SIG-M5 treated with dmso at 0.1 percent for 504 hours (cell line): ENCODE data around the gene PDE4B.
"Not testable (repeated sequence)": the region's sequence is repeated elsewhere in the genome, so short reads cannot be mapped to it uniquely, and the experiment has no call there.

ENCODE experiments used
- DNase-seq: peaks from one replicate; lab custom pipeline; 2025; ENCODE audit not compliant: unreplicated experiment; lab: John Stamatoyannopoulos, UW

PDE4B gene

DNA sequence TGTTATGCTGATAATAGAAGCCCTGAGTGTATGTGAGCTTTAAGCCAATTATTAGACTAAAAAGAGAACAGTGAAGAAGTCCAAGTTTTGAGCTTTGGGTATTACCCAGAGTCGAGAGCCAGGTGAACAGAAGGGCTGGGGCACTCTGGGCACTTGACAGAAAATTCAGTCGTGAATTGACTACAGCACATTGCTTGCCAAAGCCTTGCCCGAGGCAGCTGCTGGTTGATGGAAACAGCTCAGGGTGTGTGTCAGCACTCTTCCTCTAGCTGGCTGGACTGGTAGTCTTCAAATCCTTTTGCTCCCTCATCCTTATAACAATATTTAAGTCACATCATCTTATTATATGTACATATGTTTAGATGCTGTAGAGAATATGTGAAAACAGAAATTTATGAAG is 21.3 kb downstream of the PDE4B start:
- DNase-seq: no peak

DNA sequence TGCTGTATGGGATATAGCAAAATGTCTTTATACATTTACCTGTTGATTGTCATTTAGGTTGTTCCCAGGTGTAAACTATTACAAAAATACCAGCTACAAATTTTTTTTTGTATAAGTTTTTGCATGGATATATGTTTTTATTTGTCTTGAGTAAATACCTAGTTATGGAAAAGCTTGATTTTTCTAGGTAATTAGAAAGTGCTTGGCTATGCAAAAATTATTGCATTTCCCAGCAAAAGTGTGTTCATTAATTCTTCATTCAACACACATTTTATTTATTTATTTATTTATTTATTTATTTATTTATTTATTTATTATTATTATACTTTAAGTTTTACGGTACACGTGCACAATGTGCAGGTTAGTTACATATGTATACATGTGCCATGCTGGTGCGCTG is 22.1 kb downstream of the PDE4B start:
- no peak for DNase-seq

DNA sequence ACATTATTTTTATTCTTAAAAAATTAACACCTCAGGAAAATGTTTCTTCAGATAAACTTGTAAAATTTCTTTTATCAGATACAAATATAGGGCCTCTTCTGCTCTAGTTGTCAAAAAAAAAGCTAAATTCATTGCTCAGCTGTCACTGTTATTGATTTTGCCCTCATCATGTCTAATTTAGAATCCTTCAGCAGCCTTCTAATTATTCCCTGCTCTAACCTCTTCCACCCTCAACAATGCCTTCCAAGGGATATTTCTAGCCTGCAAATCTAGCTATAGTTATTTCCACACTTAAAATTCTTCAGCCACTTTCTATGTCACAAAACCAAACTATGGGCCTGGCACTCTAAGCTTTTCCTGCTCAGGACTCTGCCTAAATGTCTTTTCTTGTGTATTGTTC is 25.2 kb downstream of the PDE4B start:
- DNase-seq: no peak

DNA sequence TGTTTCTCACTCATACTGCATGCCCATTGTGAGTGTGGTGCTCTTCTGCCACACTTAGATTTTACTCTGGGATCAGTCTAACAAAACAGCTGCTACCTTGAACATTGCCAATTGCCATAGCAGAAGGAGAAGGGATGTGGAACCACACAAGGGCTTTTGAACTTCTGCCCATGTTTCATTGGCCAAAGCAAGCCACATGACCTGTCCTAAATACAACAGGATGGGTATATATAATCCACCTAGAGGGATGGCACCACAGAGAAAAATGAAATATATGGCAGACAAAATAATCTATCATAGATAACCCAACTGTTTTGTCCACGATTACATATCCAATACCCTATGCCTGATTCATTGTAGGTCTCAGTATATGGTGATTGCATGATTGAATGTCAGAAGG is 26.3 kb downstream of the PDE4B start:
- DNase-seq: no peak

DNA sequence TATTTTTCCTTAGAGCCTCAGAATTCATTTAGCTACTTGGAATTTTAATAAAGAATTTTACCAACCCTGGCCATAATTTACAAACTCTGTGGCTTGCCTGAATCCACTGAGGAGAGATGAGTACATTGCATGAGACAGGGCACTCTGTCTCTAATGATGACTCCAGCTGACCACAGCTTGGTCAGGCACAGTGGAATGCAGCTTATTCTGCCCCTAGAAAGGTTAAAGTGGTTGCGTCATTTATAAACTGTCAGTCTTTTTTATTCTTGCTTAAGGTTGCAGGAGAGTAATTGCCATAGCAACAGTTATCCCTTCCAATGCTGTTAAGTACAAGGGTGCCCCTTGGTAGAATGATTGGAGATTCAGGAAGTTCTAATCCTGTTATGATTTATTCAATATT is 28.3 kb downstream of the PDE4B start:
- DNase-seq: no peak

DNA sequence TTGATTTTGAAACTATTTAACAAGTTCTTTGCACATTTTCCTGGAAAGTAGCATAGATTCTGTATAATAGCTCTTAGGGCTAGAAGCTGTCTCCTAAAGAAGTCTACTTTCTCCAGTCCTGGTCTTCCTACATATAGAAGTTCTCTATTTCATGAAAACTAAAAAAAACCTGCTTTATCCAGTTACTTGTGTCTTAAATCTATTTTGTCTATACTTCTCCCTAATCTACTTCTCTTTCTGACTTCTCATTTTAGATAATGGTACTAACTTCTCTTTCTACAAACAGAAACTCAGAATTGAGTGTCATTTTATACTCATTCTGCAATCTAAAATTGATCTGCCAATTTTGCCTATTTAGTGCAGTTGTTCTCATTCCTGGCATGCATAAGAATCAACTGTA is 28.7 kb downstream of the PDE4B start:
- DNase-seq: no peak

DNA sequence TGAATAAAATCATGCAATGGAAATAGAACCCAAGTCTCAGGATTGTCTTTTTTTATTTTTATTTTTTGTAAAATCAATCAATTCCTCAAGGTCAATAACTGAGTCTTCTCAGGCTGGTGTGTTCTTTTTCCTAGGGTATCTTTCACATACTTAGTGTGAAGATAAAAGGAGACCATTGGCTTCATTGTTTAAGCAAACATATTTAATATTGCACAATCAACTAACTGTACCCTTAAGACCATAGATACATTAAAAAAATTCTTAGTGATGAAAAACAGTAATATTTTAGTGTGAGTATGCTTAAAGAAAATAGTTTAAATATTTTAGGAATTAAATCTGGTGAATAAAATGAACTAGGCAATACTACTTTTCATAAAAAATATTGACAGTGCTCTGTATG is 31.4 kb downstream of the PDE4B start:
- DNase-seq: no peak

DNA sequence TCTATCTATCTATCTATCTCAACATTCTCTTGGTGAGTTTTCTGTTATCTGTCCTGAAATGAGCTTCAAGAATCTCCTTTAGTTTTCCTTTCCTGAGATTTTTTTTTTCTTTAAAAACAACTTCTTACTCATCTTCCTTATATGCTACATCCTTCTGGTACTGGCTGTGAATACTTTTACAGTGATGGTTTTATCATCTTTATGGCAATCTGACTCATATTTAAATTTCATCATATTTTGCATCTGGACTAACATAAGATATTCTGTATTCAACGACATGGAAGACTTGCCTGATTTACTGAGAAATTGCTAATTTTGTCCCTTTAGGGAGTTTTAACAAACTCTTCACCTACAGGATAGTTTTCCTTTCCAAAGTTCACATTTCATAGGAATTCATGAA is 33.0 kb downstream of the PDE4B start:
- no peak for DNase-seq

DNA sequence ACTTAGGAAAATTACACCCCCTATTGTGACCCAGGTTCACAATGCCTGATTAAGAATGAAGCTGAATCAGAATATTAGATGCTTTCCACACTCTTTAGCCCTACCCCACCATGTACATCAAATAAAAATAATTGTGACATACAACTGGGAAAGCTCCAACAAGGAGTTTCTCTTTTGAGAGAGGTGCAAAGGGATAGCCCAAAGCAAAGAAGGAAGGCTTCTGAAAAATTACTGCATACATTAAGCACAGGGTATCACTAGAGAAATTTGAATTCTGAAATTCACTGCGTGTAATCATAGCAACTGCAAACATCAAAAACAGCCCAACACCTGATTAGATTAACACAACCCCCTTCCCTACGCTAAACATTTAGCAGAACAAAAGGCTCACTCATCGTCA is 34.1 kb downstream of the PDE4B start:
- no peak for DNase-seq

DNA sequence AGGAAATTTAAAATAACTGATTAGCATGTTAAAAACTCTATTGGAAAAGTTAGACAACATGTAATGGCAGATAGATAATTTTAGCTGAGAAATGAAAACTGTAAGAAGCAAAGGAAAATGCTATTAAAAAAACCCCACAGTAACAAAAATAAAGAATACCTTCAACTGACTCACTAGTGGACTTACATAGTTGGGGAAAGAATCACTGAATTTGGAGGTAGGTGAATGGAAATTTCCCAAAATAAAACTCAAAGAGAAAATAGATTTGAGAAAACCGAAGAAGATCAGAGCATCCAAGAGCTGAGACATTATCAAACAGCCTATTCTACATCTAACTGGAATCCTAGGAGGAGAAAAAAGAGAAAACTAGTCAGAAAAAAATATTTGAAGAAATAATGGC is 34.7 kb downstream of the PDE4B start:
- DNase-seq: no peak

DNA sequence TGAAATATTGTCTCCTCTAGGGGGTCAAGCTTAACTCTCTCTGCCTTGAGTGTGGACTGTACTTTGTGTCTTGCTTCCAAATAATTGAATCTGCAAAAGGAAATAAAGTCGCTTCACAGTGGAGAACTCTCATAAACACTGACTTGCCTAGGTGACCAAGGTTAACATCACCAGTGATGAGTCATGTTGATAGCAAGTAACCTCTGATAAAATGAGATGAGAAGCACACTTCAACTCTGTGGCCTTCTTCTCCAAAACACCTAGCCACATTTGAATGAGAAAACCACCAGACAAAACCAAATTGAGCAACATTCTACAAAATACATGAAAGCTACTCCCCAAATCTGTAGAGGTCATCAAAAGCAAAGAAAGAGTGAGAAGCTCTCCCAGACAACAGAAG is 37.6 kb downstream of the PDE4B start:
- no peak for DNase-seq

DNA sequence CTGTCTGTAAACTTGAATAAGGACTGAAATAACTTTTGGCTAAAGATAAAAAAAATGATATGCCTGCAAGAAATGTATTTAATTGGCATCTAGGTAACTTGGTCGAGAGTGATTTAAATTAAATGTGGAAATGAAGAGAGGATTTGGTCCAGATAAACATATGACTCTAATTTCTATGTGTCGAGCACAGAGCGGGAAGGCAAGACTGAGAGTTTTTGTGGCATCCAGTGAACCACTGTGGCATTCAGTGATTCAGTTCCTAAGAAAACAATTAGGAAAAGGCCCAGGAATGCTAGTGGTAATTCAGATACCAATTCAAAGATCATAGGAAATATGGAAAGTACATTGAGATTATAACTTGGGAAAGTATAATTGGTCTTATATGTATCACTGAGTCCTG is 39.6 kb downstream of the PDE4B start:
- no peak for DNase-seq

DNA sequence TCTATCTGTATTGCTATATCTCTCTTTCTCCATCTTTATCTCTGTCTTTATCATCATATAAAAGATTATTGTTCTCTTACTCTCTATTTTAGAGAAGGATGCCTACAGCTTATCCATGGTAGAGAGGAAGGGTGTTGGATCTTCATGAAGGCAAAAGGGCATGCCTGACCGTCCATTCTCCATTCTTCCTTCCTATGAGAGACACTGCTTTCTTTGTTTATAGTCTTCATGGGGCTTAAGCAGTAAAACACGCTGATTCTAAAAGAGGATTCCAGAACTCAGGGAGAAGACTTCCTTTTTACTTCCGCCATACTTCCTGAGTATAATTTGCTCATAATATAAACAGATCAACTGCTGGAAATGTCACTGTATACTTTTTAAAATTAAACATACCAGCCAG is 44.0 kb downstream of the PDE4B start:
- DNase-seq: no peak

DNA sequence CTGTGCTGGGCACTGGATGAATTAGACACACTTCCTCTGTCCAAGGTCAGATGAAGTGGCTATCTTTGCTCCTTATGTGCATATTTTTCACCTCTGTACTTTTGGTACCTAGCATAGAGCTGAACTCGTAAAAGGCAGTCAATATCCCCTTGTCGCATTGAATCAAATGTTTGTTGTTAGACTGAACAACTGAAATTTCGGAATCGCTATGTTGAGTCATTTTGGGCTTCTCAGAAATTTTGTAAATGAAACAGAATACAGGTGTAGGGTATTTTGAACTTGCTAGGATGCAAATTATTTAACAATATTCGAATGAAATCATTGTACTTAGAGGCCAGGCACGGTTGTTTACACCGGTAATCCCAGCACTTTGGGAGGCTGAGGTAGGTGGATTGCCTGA is 48.0 kb downstream of the PDE4B start:
- no peak for DNase-seq

DNA sequence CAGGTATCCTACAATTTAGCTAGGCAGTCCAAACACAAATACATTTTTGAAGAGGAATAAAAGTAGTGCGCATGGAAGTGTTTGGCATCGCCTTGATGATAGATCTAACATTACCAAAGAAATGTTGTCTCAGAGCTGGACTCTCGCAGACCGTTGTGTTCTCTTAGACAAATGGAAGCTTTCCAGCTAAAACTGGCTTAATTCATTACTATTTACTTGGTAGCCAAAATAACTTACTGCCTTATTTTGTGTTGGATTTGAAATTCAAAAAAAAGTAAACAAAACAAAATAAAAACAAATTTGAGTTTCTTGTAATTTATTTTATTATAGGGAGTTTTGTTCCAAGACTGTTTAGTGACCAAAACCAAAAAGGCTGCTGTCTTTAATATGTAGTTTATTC is 51.6 kb downstream of the PDE4B start:
- DNase-seq: no peak

DNA sequence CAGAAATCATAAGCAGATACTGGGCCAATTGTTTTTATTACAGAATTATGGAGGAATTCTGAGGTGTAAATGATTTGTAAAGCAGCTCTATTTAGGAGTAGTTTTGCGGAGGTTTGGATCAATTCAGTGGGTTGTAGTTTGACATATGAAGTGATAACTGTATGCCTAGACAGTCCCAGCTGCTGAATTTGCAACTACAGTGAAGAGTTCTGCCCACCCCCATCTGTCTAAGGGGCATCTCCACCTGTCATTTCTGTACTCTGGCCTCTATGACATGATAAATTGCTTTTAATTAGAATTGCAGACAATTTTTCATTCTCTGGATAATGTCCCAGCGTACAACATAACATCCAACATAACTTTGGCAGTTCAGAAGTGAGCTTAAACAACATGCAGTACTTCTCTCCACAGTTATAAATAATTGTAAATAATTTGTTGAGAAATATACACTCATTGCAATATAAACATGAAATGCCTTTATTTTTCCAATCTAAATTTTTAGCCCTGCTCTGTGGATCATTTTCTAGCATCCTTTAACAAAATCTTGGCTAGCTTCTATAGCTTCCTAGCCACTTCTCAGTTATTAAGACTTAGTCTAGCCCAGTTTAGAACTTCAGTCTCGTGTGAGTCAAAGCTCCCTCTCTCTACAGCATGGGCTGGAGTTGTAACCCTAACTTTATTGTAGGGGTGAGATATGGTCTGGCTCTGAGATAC is 52.3 kb downstream of the PDE4B start:
- DNase-seq: no peak

DNA sequence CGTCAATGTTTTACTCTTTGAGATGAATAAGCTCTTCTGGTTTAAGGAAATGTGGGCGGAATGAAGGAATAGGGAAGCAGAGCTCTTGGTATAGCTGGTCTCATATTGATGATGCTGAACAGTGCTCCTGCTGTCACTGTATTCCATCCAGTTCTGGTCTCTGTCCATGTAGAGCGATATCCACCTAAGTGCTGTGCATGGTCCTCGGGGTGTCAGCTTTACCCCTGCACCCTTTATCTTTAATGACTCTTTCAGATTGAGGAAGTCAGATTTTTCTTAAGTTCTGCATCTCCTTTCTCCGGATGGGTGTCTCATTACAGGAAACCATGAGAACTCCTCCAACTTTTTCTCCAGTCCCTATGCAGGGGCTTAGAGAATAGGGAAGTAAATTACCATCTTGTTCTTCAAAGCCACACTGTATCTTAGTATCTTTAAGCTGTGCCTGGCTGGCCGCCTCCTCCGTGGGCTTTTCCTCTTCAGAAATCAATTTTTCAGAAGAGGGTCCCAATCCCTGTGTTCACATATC is 52.9 kb downstream of the PDE4B start:
- no peak for DNase-seq

DNA sequence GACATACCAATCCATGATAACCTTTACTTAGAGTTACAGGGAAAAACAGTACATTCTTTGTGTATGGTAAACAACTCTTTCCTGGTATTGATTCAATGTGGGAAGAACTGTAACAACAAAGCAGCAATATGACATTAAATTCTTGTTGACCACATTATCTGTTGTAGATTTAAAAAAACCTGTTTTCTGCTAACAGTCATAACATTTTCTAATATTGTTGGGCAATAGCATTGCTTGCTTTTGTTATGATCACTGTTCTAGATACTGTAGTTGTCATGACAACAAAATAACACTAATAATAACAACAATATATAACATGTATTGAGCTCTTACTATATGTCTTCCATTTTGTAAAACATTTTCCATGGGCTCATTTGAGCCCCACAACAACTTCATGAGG is 54.2 kb downstream of the PDE4B start:
- no peak for DNase-seq

DNA sequence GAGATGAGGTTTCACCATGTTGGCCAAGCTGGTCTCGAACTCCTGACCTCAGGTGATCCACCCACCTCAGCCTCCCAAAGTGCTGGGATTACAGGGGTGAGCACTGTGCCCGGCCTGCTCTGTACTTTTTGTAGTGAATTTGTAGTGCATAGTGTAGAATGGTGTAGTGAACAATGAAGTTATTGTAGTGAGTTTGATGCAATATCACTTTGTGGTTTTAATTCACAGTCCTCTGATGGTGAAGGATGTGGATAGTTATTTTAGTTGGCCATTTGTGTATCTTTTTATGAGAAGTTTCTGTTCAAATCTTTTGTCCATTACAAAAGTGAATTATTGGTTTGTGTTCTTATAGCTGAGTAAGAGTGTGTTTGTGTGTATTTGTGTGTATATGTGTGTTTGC is 57.6 kb downstream of the PDE4B start:
- no peak for DNase-seq

DNA sequence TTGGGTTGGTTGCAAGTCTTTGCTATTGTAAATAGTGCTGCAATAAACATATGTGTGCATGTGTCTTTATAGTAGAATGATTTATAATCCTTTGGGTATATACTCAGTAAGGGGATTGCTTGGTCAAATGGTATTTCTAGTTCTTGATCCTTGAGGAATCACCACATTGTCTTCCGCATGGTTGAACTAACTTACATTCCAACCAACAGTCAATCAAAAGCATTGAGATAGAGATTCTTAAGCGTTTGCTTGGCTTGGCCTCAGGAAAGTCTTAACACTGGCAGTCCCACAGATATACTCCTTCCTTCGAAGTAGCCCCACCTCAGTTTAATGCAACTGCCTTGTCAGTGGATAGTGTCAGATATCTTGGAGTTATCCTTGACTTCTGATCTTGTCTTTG is 63.9 kb downstream of the PDE4B start:
- not testable (repeated sequence) for DNase-seq

DNA sequence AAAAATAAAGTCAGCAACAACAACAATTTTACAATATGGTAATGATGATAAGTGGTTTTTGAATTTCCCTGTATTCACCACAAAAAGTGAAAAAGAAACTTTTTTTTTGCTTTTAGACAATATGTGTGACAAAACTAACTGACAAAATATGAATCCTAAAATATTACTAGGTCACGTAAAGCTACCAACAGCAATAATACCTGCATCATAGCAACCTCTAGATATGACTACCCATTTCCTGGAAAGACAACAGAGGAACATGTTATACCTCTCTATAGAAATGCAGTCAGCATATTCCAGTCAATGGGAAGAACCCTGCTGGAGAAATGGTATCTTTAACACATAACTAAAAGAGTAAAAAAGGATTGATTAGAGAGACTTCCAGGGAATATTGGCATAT is 73.7 kb downstream of the PDE4B start:
- no peak for DNase-seq

DNA sequence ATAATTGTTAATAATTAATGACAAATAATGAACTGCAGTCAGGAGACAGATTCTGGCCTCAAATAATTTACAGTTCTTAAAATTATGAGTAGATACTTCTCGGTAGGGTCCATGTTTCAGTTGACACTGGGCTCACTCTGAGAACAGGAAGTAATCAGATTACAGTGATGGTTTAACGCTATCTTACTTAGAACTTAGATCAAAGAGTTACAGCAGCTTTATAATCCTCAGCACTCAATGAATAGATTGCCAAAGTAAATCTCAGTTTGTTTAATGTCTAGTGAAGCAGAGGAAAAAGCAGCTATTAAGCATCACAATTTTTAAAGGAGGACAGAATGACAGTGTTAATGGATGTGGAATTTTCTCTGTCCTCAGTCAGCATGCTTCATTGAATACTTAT is 79.6 kb downstream of the PDE4B start:
- no peak for DNase-seq

DNA sequence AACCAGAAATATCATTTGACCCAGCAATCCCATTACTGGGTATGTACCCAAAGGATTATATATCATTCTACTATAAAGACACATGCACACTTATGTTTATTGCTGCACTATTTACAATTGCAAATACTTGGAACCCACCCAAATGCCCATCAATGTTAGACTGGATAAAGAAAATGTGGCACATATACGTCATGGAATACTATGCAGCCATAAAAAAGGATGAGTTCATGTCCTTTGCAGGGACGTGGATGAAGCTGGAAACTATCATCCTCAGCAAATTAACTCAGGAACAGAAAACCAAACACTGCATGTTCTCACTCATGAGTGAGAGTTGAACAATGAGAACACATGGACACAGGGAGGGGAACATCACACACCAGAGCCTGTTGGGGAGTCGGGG is 85.6 kb downstream of the PDE4B start:
- not testable (repeated sequence) for DNase-seq
